ENCODE results near the gene CCDC63. TPM values are rescaled to one million over a fixed set of nuclear protein-coding genes. Genes with fewer than 3 reads are reported as not detected.

The CCDC63 gene
- total RNA-seq, 6 donors from 2014 or later = not detected

GRCh38 chr12:110930348-110931314, 83.8 kb downstream of the CCDC63 start:
- 82 to 85% methylated on average over 21 of the region's 21 CpGs for WGBS, 2 donors
- no peak for ATAC-seq (ENCODE audit: low FRiP score in 2 of 2)
- Histone ChIP-seq H3K36me3 (no peaks in the 10 kb centered on the region), H3K4me3 (no peak overlapping the region), H3K4me1 (no peaks in the 10 kb centered on the region), H3K9me3 (no peaks in the 10 kb centered on the region), H3K27ac (no peak overlapping the region), H3K27me3 (no peaks in the 10 kb centered on the region)
- TF ChIP-seq CTCF (IDR thresholded peaks at IDR 0.05) = no peak
- TF ChIP-seq POLR2AphosphoS5 (IDR thresholded peaks at IDR 0.05) = no peak
- TF ChIP-seq POLR2A (IDR thresholded peaks at IDR 0.05) = no peak
- TF ChIP-seq EP300 (IDR thresholded peaks at IDR 0.05) = no peak
- DNase-seq = no peak

- Histone ChIP-seq H3K36me3 (no peaks in the 10 kb centered on the region), H3K4me3 (no peak overlapping the region), H3K27ac (no peak overlapping the region), H3K4me1 (no peaks in the 10 kb centered on the region), H3K9me3 (no peaks in the 10 kb centered on the region), H3K27me3 (no peaks in the 10 kb centered on the region)
- TF ChIP-seq EP300 (IDR thresholded peaks at IDR 0.05) (no peak), CTCF (IDR thresholded peaks at IDR 0.05) (no peak), POLR2AphosphoS5 (IDR thresholded peaks at IDR 0.05) (no peak), POLR2A (IDR thresholded peaks at IDR 0.05) (no peak)
- DNase-seq = peak in 1 of 2 donors; percentile 52
- ATAC-seq (ENCODE audit: low FRiP score in 2 of 2) = no peak
- WGBS, 2 donors = 58 to 67% methylated on average over 9 to 12 of the region's 16 CpGs
These were observed 84.5 kb downstream of the CCDC63 start for GRCh38 chr12:110931315-110931728.

GRCh38 chr12:110932046-110932445, 85.3 kb downstream of the CCDC63 start:
- ATAC-seq (ENCODE audit: low FRiP score in 2 of 2) = no peak
- Histone ChIP-seq H3K4me1 (peaks cover 0 to 3% (median under 1%) of the 10 kb centered on the region in 4 donors), H3K9me3 (no peaks in the 10 kb centered on the region), H3K27ac (no peak overlapping the region), H3K36me3 (no peaks in the 10 kb centered on the region), H3K27me3 (no peaks in the 10 kb centered on the region), H3K4me3 (no peak overlapping the region)
- DNase-seq = no peak
- WGBS, 2 donors = 46 to 47% methylated on average over 11 of the region's 11 CpGs
- no peak for TF ChIP-seq EP300 (IDR thresholded peaks at IDR 0.05)
- no peak for TF ChIP-seq POLR2AphosphoS5 (IDR thresholded peaks at IDR 0.05)
- TF ChIP-seq CTCF (IDR thresholded peaks at IDR 0.05) = no peak
- no peak for TF ChIP-seq POLR2A (IDR thresholded peaks at IDR 0.05)

- Histone ChIP-seq H3K27ac (no peak overlapping the region), H3K4me1 (peaks cover 0 to 7% (median 1%) of the 10 kb centered on the region in 4 donors), H3K4me3 (no peak overlapping the region), H3K9me3 (no peaks in the 10 kb centered on the region), H3K27me3 (no peaks in the 10 kb centered on the region), H3K36me3 (no peaks in the 10 kb centered on the region)
- ATAC-seq (ENCODE audit: low FRiP score in 2 of 2) = no peak
- no peak for TF ChIP-seq POLR2AphosphoS5 (IDR thresholded peaks at IDR 0.05)
- no peak for TF ChIP-seq EP300 (IDR thresholded peaks at IDR 0.05)
- no peak for TF ChIP-seq POLR2A (IDR thresholded peaks at IDR 0.05)
- TF ChIP-seq CTCF (IDR thresholded peaks at IDR 0.05) = no peak
- WGBS, 2 donors = 91 to 93% methylated on average over 16 of the region's 16 CpGs
- DNase-seq = no peak
These were observed 86.7 kb downstream of the CCDC63 start for GRCh38 chr12:110933326-110933974.
